Keratinocyte (primary cell): ENCODE measurements around the gene C9orf50. TPM values are rescaled to one million over a fixed set of nuclear protein-coding genes. Genes with fewer than 3 reads are reported as not detected.

ENCODE experiments used
- DNase-seq: peaks from one replicate; pipeline ENCODE4 v3.0.0-alpha.2; 2011; ENCODE audit warnings: low read depth, missing footprints, low spot score
- FAIRE-seq: peaks from 2 replicates; lab custom pipeline; 2011; peaks lifted over from hg19 to GRCh38; lab: Jason Lieb, UNC
- H2AFZ ChIP-seq: 2 replicates; pipeline ENCODE4 v1.6.0; 2012; ENCODE audit warnings: low read length, control low read depth, inconsistent platforms; ENCODE audit not compliant: control insufficient read depth
- H3K27ac ChIP-seq: 2 replicates; pipeline ENCODE4 v1.5.1; 2011; ENCODE audit warnings: low read length; ENCODE audit not compliant: control insufficient read depth, insufficient read depth
- H3K27me3 ChIP-seq: 3 replicates; pipeline ENCODE4 v1.6.0; 2011; ENCODE audit warnings: low read length; ENCODE audit not compliant: control insufficient read depth, insufficient read depth; ENCODE audit errors: extremely low read depth
- H3K36me3 ChIP-seq, 2 experiments: 2 replicates in 1 of 2; 3 replicates in 1 of 2; pipeline ENCODE4 v1.5.1; 2011; ENCODE audit warnings: low read length in 2 of 2, mild to moderate bottlenecking in 1 of 2; ENCODE audit not compliant: control insufficient read depth in 2 of 2, insufficient read depth in 2 of 2; ENCODE audit errors: extremely low read depth in 1 of 2
- H3K4me1 ChIP-seq: 3 replicates; pipeline ENCODE4 v1.5.1; 2011; ENCODE audit warnings: low read length; ENCODE audit not compliant: control insufficient read depth, insufficient read depth; ENCODE audit errors: extremely low read depth
- H3K4me2 ChIP-seq: 3 replicates; pipeline ENCODE4 v1.6.0; 2011; ENCODE audit warnings: low read depth, low read length; ENCODE audit not compliant: control insufficient read depth, insufficient read depth; ENCODE audit errors: extremely low read depth
- H3K4me3 ChIP-seq, 3 experiments: fragments of 200-600 bp in 1 of 3; sonication (generic) in 1 of 3; 2 replicates in 2 of 3; 3 replicates in 1 of 3; pipeline ENCODE4 v1.5.1; 2011 to 2016; ENCODE audit warnings: low read length in 3 of 3, mild to moderate bottlenecking in 3 of 3, control low read depth in 2 of 3, inconsistent platforms in 1 of 3, low read depth in 1 of 3, mixed read lengths in 1 of 3, mixed run types in 1 of 3, moderate library complexity in 1 of 3; ENCODE audit not compliant: control insufficient read depth in 2 of 3, insufficient read depth in 2 of 3; ENCODE audit errors: extremely low read depth in 1 of 3
- H3K79me2 ChIP-seq: 2 replicates; pipeline ENCODE4 v1.6.0; 2012; ENCODE audit warnings: low read length; ENCODE audit not compliant: control insufficient read depth, insufficient read depth
- H3K9ac ChIP-seq: 3 replicates; pipeline ENCODE4 v1.6.0; 2011; ENCODE audit warnings: low read length; ENCODE audit not compliant: control insufficient read depth, insufficient read depth; ENCODE audit errors: extremely low read depth
- H3K9me1 ChIP-seq: 3 replicates; pipeline ENCODE4 v1.6.0; 2011; ENCODE audit warnings: low read length; ENCODE audit not compliant: control insufficient read depth, insufficient read depth; ENCODE audit errors: extremely low read depth
- H3K9me3 ChIP-seq: 2 replicates; pipeline ENCODE4 v1.5.1; 2012; ENCODE audit warnings: low read depth, low read length; ENCODE audit not compliant: control insufficient read depth
- H4K20me1 ChIP-seq: 3 replicates; pipeline ENCODE4 v1.6.0; 2011; ENCODE audit warnings: low read length; ENCODE audit not compliant: control insufficient read depth, insufficient read depth; ENCODE audit errors: extremely low read depth
- EZH2 ChIP-seq: IDR thresholded peaks from one replicate; pipeline ENCODE4 v1.6.1; 2012; ENCODE audit warnings: inconsistent platforms, mild to moderate bottlenecking, low read length, moderate library complexity
- dilution Hi-C: fragments of 300-500 bp; cut with MboI; formaldehyde crosslinking; loops from one replicate; pipeline ENCODE4 v1.7.0; 2020; ENCODE audit warnings: low sequenced_read_pairs; ENCODE audit not compliant: extremely low pct_ligation_motif_present
- polyA plus RNA-seq, 5 experiments: library from polyadenylated mRNA; depleted of rRNA in 3 of 5; stranded (reverse) in 3 of 5; stranded (forward) in 1 of 5; unstranded in 1 of 5; fragments of >200 nt; gene quantifications; 1 replicate in 1 of 5; 2 replicates in 3 of 5; 3 replicates in 1 of 5; pipeline versions ENCODE4 v1.2.1 to v1.2.3, GENCODE V29; 2011 to 2012; ENCODE audit warnings: missing spikeins in 2 of 5, low read depth in 1 of 5, low replicate concordance in 1 of 5
- TF ChIP-seq, protein P1 (sequence below), 3 experiments: IDR thresholded peaks in 1 of 3; conservative IDR thresholded peaks in 1 of 3; optimal IDR thresholded peaks in 1 of 3; 2 replicates in 2 of 3; 3 replicates in 1 of 3; pipeline versions ENCODE3 to v1.5.1; 2011; ENCODE audit warnings: low read length in 3 of 3, mild to moderate bottlenecking in 3 of 3, moderate library complexity in 2 of 3, control low read depth in 1 of 3, inconsistent platforms in 1 of 3; ENCODE audit not compliant: insufficient read depth in 2 of 3; ENCODE audit errors: extremely low read depth in 1 of 3

Gene C9orf50
- polyA plus RNA-seq, 1 donor (not counting 4 experiments of a cell fraction or from before 2014, with no cell fraction given): not detected

DNA sequence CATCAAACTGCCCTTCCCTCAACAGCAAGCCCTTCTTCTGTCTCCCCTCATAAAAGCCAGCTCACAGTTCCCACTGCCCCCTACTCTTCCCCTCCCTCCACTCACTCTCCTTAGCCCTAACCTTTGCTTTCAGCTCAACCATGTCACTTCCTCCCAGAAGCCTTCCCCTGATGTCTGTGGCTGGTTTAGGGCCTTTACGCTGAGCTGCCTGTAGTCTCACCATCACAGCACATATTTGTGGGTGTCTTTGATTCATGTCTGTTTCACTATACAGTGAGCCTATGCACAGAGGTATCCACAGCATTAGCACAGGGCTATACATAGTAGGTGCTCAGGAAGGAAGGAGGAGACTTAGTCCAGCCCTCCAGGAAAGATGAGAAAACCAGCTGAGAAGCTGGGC, 34.7 kb downstream of the C9orf50 start:
- Histone ChIP-seq H3K79me2 (no peaks in the 10 kb centered on the region), H3K9me3 (no peaks in the 10 kb centered on the region), H3K9ac (no peak overlapping the region), H3K9me1 (no peaks in the 10 kb centered on the region), H2AFZ (no peak overlapping the region), H3K27me3 (no peaks in the 10 kb centered on the region), H3K4me2 (no peak overlapping the region), H3K4me3 (no peak overlapping the region), H3K27ac (no peak overlapping the region), H3K36me3 (no peaks in the 10 kb centered on the region), H3K4me1 (no peaks in the 10 kb centered on the region), H4K20me1 (no peaks in the 10 kb centered on the region)
- DNase-seq: no peak
- TF ChIP-seq, protein P1, sequence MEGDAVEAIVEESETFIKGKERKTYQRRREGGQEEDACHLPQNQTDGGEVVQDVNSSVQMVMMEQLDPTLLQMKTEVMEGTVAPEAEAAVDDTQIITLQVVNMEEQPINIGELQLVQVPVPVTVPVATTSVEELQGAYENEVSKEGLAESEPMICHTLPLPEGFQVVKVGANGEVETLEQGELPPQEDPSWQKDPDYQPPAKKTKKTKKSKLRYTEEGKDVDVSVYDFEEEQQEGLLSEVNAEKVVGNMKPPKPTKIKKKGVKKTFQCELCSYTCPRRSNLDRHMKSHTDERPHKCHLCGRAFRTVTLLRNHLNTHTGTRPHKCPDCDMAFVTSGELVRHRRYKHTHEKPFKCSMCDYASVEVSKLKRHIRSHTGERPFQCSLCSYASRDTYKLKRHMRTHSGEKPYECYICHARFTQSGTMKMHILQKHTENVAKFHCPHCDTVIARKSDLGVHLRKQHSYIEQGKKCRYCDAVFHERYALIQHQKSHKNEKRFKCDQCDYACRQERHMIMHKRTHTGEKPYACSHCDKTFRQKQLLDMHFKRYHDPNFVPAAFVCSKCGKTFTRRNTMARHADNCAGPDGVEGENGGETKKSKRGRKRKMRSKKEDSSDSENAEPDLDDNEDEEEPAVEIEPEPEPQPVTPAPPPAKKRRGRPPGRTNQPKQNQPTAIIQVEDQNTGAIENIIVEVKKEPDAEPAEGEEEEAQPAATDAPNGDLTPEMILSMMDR (optimal IDR thresholded peaks at IDR 0.05 in 1 of 3, IDR thresholded peaks at IDR 0.05 in 1 of 3, conservative IDR thresholded peaks at IDR 0.05 in 1 of 3; ENCODE audit: extremely low read depth in 1 of 3, insufficient read depth in 2 of 3, low read length in 3 of 3): no peak
- no peak for TF ChIP-seq EZH2
- FAIRE-seq: no peak
- dilution Hi-C loops: no loop called here

DNA sequence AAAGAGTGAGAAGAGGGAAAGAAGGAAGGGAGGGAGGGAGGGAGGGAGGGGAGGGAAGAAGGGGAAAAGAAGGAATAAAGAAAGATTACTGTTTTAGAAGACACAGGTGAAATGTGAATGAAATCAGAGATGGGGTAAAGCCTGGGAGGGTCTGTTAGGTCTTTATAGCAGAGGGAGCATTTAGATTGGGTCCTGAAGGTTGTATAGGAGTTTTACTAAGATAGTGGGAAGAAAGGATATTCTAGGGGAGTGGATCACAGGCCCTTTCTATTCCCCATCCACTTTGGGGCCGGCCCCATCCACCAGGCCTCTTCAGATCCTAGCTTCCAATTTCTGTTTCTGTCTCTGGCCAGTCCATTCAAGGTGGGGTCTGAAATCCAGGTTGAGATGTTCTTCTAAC, 35.5 kb downstream of the C9orf50 start:
- dilution Hi-C loops: no loop called here
- Histone ChIP-seq H3K4me3 (no peak overlapping the region), H3K9me3 (no peaks in the 10 kb centered on the region), H4K20me1 (no peaks in the 10 kb centered on the region), H3K27me3 (no peaks in the 10 kb centered on the region), H3K27ac (no peak overlapping the region), H3K36me3 (no peaks in the 10 kb centered on the region), H3K4me2 (no peak overlapping the region), H3K9ac (no peak overlapping the region), H3K4me1 (no peaks in the 10 kb centered on the region), H3K9me1 (no peaks in the 10 kb centered on the region), H3K79me2 (no peaks in the 10 kb centered on the region), H2AFZ (no peak overlapping the region)
- no peak for TF ChIP-seq EZH2
- TF ChIP-seq, protein P1 (optimal IDR thresholded peaks at IDR 0.05 in 1 of 3, IDR thresholded peaks at IDR 0.05 in 1 of 3, conservative IDR thresholded peaks at IDR 0.05 in 1 of 3; ENCODE audit: extremely low read depth in 1 of 3, insufficient read depth in 2 of 3, low read length in 3 of 3): no peak
- no peak for DNase-seq
- no peak for FAIRE-seq
